Measurements from ENCODE around the gene RHOG. TPM values are rescaled to one million over a fixed set of nuclear protein-coding genes. Genes with fewer than 3 reads are reported as not detected.
A peak's percentile ranks its signal among the peaks of the same experiment; 100 is the strongest.

RHOG gene
- total RNA-seq, 2 experiments from 2014 or later: 154 to 163 TPM

GRCh38 chr11:3838504-3838903 lies 2.3 kb downstream of the RHOG start:
- CTCF ChIA-PET: interaction anchor here (0.7 to 17.3 kb wide), 7 partner anchors 13 to 234 kb away, joined by 3 to 311 read pairs (median 26); partner anchors contain the start of genes PGAP2 and STIM1
- peak overlapping the region; percentile 92 for H3K4me3 Mint-ChIP-seq
- H3K36me3 Mint-ChIP-seq: peaks cover 46% of the 10 kb centered on the region
- DNase-seq: no peak
- H3K27me3 Mint-ChIP-seq: no peaks in the 10 kb centered on the region
- peak overlapping the region; percentile 89 for H3K27ac Mint-ChIP-seq
- H3K9me3 Mint-ChIP-seq (ENCODE audit: low read depth): no peaks in the 10 kb centered on the region
- no peak for ATAC-seq
- peaks cover 66% of the 10 kb centered on the region for H3K4me1 Mint-ChIP-seq

GRCh38 chr11:3837793-3838192 lies 3.0 kb downstream of the RHOG start:
- peak overlapping the region; percentile 92 for H3K4me3 Mint-ChIP-seq
- peaks cover 50% of the 10 kb centered on the region for H3K36me3 Mint-ChIP-seq
- no peaks in the 10 kb centered on the region for H3K9me3 Mint-ChIP-seq (ENCODE audit: low read depth)
- peaks cover 70% of the 10 kb centered on the region for H3K4me1 Mint-ChIP-seq
- DNase-seq (no peak), ATAC-seq (no peak)
- peak overlapping the region; percentile 89 for H3K27ac Mint-ChIP-seq
- CTCF ChIA-PET: interaction anchor here (1.4 to 17.3 kb wide), 7 partner anchors 13 to 235 kb away, joined by 4 to 311 read pairs (median 26); partner anchors contain the start of genes PGAP2 and STIM1
- H3K27me3 Mint-ChIP-seq: no peaks in the 10 kb centered on the region

GRCh38 chr11:3836903-3837302 lies 3.9 kb downstream of the RHOG start:
- Mint-ChIP-seq H3K9me3 (ENCODE audit: low read depth) (no peaks in the 10 kb centered on the region), H3K4me1 (peaks cover 76% of the 10 kb centered on the region), H3K36me3 (peaks cover 50% of the 10 kb centered on the region), H3K27ac (peak overlapping the region; percentile 89), H3K27me3 (no peaks in the 10 kb centered on the region), H3K4me3 (peak overlapping the region; percentile 92)
- CTCF ChIA-PET: interaction anchor here (1.0 to 17.3 kb wide), 9 partner anchors 12 to 236 kb away, joined by 3 to 311 read pairs (median 9); partner anchors contain the start of genes PGAP2 and STIM1
- DNase-seq (peak; percentile 79), ATAC-seq (no peak)

GRCh38 chr11:3835751-3836150 lies 5.0 kb downstream of the RHOG start:
- Mint-ChIP-seq H3K27me3 (no peaks in the 10 kb centered on the region), H3K4me3 (peak overlapping the region; percentile 58), H3K9me3 (ENCODE audit: low read depth) (no peaks in the 10 kb centered on the region), H3K36me3 (peaks cover 60% of the 10 kb centered on the region), H3K27ac (peak overlapping the region; percentile 78), H3K4me1 (peaks cover 83% of the 10 kb centered on the region)
- CTCF ChIA-PET: interaction anchor here (0.7 to 17.3 kb wide), 9 partner anchors 11 to 237 kb away, joined by 3 to 311 read pairs (median 5); partner anchors contain the start of genes PGAP2 and STIM1
- no peak for ATAC-seq
- no peak for DNase-seq

- no peak for DNase-seq
- Mint-ChIP-seq H3K4me1 (peaks cover 86% of the 10 kb centered on the region), H3K36me3 (peaks cover 63% of the 10 kb centered on the region), H3K27ac (peak overlapping the region; percentile 78), H3K27me3 (no peaks in the 10 kb centered on the region), H3K4me3 (peak overlapping the region; percentile 58), H3K9me3 (ENCODE audit: low read depth) (no peaks in the 10 kb centered on the region)
- no peak for ATAC-seq
- CTCF ChIA-PET: interaction anchor here (1.0 to 17.3 kb wide), 7 partner anchors 10 to 238 kb away, joined by 4 to 311 read pairs (median 5); partner anchors contain the start of genes PGAP2 and STIM1
Observed at GRCh38 chr11:3834664-3835461, 5.9 kb downstream of the RHOG start.

GRCh38 chr11:3834349-3834663 lies 6.5 kb downstream of the RHOG start:
- Mint-ChIP-seq H3K27ac (peak overlapping the region; percentile 78), H3K4me3 (peak overlapping the region; percentile 58), H3K36me3 (peaks cover 60% of the 10 kb centered on the region), H3K4me1 (peaks cover 83% of the 10 kb centered on the region), H3K27me3 (no peaks in the 10 kb centered on the region), H3K9me3 (ENCODE audit: low read depth) (no peaks in the 10 kb centered on the region)
- DNase-seq (no peak), ATAC-seq (no peak)
- CTCF ChIA-PET: interaction anchor here (1.7 to 17.3 kb wide), 2 partner anchors 9 to 18 kb away, joined by 5 to 311 read pairs; partner anchors contain the start of gene STIM1

- CTCF ChIA-PET: interaction anchor here (0.6 to 17.3 kb wide), 4 partner anchors 8 to 19 kb away, joined by 3 to 311 read pairs (median 5); partner anchors contain the start of genes RHOG and STIM1
- ATAC-seq: no peak
- no peaks in the 10 kb centered on the region for H3K9me3 Mint-ChIP-seq (ENCODE audit: low read depth)
- H3K27me3 Mint-ChIP-seq: no peaks in the 10 kb centered on the region
- no peak overlapping the region for H3K4me3 Mint-ChIP-seq
- H3K4me1 Mint-ChIP-seq: peaks cover 75% of the 10 kb centered on the region
- H3K27ac Mint-ChIP-seq: peak overlapping the region; percentile 78
- H3K36me3 Mint-ChIP-seq: peaks cover 53% of the 10 kb centered on the region
- DNase-seq: no peak
Observed at GRCh38 chr11:3833449-3833848, 7.3 kb downstream of the RHOG start.

GRCh38 chr11:3832816-3833215 lies 7.9 kb downstream of the RHOG start:
- Mint-ChIP-seq H3K4me1 (peaks cover 69% of the 10 kb centered on the region), H3K27ac (peak overlapping the region; percentile 66), H3K27me3 (no peaks in the 10 kb centered on the region), H3K9me3 (ENCODE audit: low read depth) (no peaks in the 10 kb centered on the region), H3K36me3 (peaks cover 53% of the 10 kb centered on the region), H3K4me3 (no peak overlapping the region)
- DNase-seq: no peak
- no peak for ATAC-seq
- CTCF ChIA-PET: interaction anchor here (0.6 to 17.3 kb wide), 4 partner anchors 8 to 19 kb away, joined by 3 to 311 read pairs (median 5); partner anchors contain the start of genes RHOG and STIM1

GRCh38 chr11:3831378-3832239 lies 9.2 kb downstream of the RHOG start:
- Mint-ChIP-seq H3K9me3 (ENCODE audit: low read depth) (no peaks in the 10 kb centered on the region), H3K4me3 (no peak overlapping the region), H3K4me1 (peaks cover 59% of the 10 kb centered on the region), H3K27me3 (no peaks in the 10 kb centered on the region), H3K27ac (peak overlapping the region; percentile 79), H3K36me3 (peaks cover 59% of the 10 kb centered on the region)
- ATAC-seq (no peak), DNase-seq (no peak)
- CTCF ChIA-PET: interaction anchor here (1.1 to 17.3 kb wide), 5 partner anchors 10 to 241 kb away, joined by 3 to 311 read pairs (median 5); partner anchors contain the start of genes PGAP2, RHOG and STIM1

GRCh38 chr11:3830730-3831129 lies 10.0 kb downstream of the RHOG start:
- ATAC-seq (no peak), DNase-seq (no peak)
- Mint-ChIP-seq H3K27ac (peak overlapping the region; percentile 79), H3K4me3 (no peak overlapping the region), H3K36me3 (peaks cover 58% of the 10 kb centered on the region), H3K9me3 (ENCODE audit: low read depth) (no peaks in the 10 kb centered on the region), H3K4me1 (peaks cover 58% of the 10 kb centered on the region), H3K27me3 (no peaks in the 10 kb centered on the region)
- CTCF ChIA-PET: interaction anchor here (1.1 to 17.3 kb wide), 4 partner anchors 11 to 242 kb away, joined by 3 to 311 read pairs (median 7); partner anchors contain the start of gene STIM1

GRCh38 chr11:3830088-3830487 lies 10.7 kb downstream of the RHOG start:
- DNase-seq (no peak), ATAC-seq (no peak)
- H3K36me3 Mint-ChIP-seq: peaks cover 52% of the 10 kb centered on the region
- CTCF ChIA-PET: interaction anchor here (1.2 to 17.3 kb wide), 2 partner anchors 12 to 22 kb away, joined by 4 to 311 read pairs; partner anchors contain the start of gene STIM1
- H3K27me3 Mint-ChIP-seq: no peaks in the 10 kb centered on the region
- H3K27ac Mint-ChIP-seq: no peak overlapping the region
- H3K9me3 Mint-ChIP-seq (ENCODE audit: low read depth): no peaks in the 10 kb centered on the region
- no peak overlapping the region for H3K4me3 Mint-ChIP-seq
- peaks cover 58% of the 10 kb centered on the region for H3K4me1 Mint-ChIP-seq

GRCh38 chr11:3827434-3828186 lies 13.1 kb downstream of the RHOG start:
- H3K9me3 Mint-ChIP-seq (ENCODE audit: low read depth): no peaks in the 10 kb centered on the region
- peaks cover 41% of the 10 kb centered on the region for H3K4me1 Mint-ChIP-seq
- ATAC-seq: no peak
- H3K4me3 Mint-ChIP-seq: no peak overlapping the region
- CTCF ChIA-PET: no interaction called here
- DNase-seq: no peak
- H3K36me3 Mint-ChIP-seq: peaks cover 35% of the 10 kb centered on the region
- H3K27me3 Mint-ChIP-seq: no peaks in the 10 kb centered on the region
- H3K27ac Mint-ChIP-seq: no peak overlapping the region
